HepG2 (cell line): ENCODE data around the gene TMEM219.
A peak's percentile ranks its signal among the peaks of the same experiment; 100 is the strongest.

Experiments used
- BRD4 ChIP-seq: sonication (generic); formaldehyde crosslinking; IDR thresholded peaks from 2 replicates; pipeline ENCODE4 v1.4.0; 2020; ENCODE audit warnings: missing genetic modification reagents
- CHD4 ChIP-seq: fragments of 200-600 bp; sonication (generic); IDR thresholded peaks from 2 replicates; pipeline ENCODE4 v1.7.0; 2017; ENCODE audit warnings: mild to moderate bottlenecking, low read length, borderline replicate concordance
- CREB1 ChIP-seq, 2 experiments: fragments of 450-650 bp in 1 of 2; IDR thresholded peaks; 2 replicates each; pipeline ENCODE4 v1.6.1; 2016 to 2017; ENCODE audit warnings: control low read depth in 1 of 2, mild to moderate bottlenecking in 1 of 2, missing compliant biosample characterization in 1 of 2, missing genetic modification characterization in 1 of 2
- FOXO1 ChIP-seq: sonication (generic); formaldehyde crosslinking; IDR thresholded peaks from 2 replicates; pipeline ENCODE4 v1.4.0; 2020; ENCODE audit warnings: missing genetic modification reagents
- KLF6 ChIP-seq: IDR thresholded peaks from 2 replicates; pipeline ENCODE4 v1.8.0; 2016; ENCODE audit warnings: missing biosample characterization, missing genetic modification reagents
- NR0B2 ChIP-seq: sonication (generic); formaldehyde crosslinking; IDR thresholded peaks from 2 replicates; pipeline ENCODE4 v1.4.0; 2020; ENCODE audit warnings: mild to moderate bottlenecking, missing genetic modification reagents
- NRL ChIP-seq: sonication (generic); formaldehyde crosslinking; IDR thresholded peaks from 2 replicates; pipeline ENCODE4 v1.5.0; 2020; ENCODE audit warnings: missing genetic modification reagents, mild to moderate bottlenecking, moderate library complexity, borderline replicate concordance
- PBX2 ChIP-seq: IDR thresholded peaks from 2 replicates; pipeline ENCODE4 v1.6.1; 2016; ENCODE audit warnings: control low read depth
- THRA ChIP-seq: sonication (generic); formaldehyde crosslinking; IDR thresholded peaks from 2 replicates; pipeline ENCODE4 v1.4.0; 2020; ENCODE audit warnings: missing genetic modification reagents, borderline replicate concordance
- ZNF3 ChIP-seq: IDR thresholded peaks from 2 replicates; pipeline ENCODE4 v1.7.0; 2017; ENCODE audit warnings: inconsistent platforms
- ZNF773 ChIP-seq: sonication (generic); formaldehyde crosslinking; IDR thresholded peaks from 2 replicates; pipeline ENCODE4 v1.4.0; 2020; ENCODE audit warnings: missing genetic modification reagents, borderline replicate concordance

- TF ChIP-seq BRD4 (CRISPR knock-in tag) = no peak
- no peak for TF ChIP-seq THRA (CRISPR knock-in tag)
- no peak for TF ChIP-seq ZNF773 (CRISPR knock-in tag)
- no peak for TF ChIP-seq PBX2 (CRISPR knock-in tag)
- no peak for TF ChIP-seq ZNF3 (CRISPR knock-in tag)
- TF ChIP-seq CREB1 (IDR thresholded peaks at IDR 0.05) = no peak
- no peak for TF ChIP-seq CREB1 (CRISPR knock-in tag; IDR thresholded peaks at IDR 0.05)
- TF ChIP-seq KLF6 (CRISPR knock-in tag) = no peak
- 0 out of 2 replicates have a peak, but pooled peaks have one; percentile 43 for TF ChIP-seq NRL (CRISPR knock-in tag)
- no peak for TF ChIP-seq NR0B2 (CRISPR knock-in tag)
- TF ChIP-seq FOXO1 = no peak
- no peak for TF ChIP-seq CHD4
Measured at GRCh38 chr16:29993191-29993902, 31.5 kb downstream of the TMEM219 start.
